Gastrocnemius medialis (tissue), 4 donors: ENCODE measurements around the gene AJAP1.

Experiments
- CTCF ChIP-seq, 5 experiments: fragments of 450-650 bp in 3 of 5; fragments of 200-600 bp in 2 of 5; sonication (generic) in 2 of 5; IDR thresholded peaks in 4 of 5; conservative IDR thresholded peaks in 1 of 5; 1 replicate in 4 of 5; 2 replicates in 1 of 5; pipeline ENCODE4 v1.5.1; 2016 to 2019; ENCODE audit warnings: antibody characterized with exemption in 5 of 5, mild to moderate bottlenecking in 3 of 5, moderate library complexity in 3 of 5
- POLR2A ChIP-seq, 2 donors: fragments of 450-650 bp; IDR thresholded peaks; one replicate each; pipeline ENCODE4 v1.6.1; 2017; ENCODE audit warnings: antibody characterized with exemption in 2 of 2, mild to moderate bottlenecking in 2 of 2, moderate library complexity in 2 of 2

GRCh38 chr1:4655674-4656532 is 1.5 kb downstream of the AJAP1 start:
- TF ChIP-seq CTCF (IDR thresholded peaks at IDR 0.05 in 4 of 5, conservative IDR thresholded peaks at IDR 0.05 in 1 of 5) (no peak), POLR2A (IDR thresholded peaks at IDR 0.05) (no peak)
